NCI-H748 (cell line): ENCODE measurements around the gene SET.
"Not testable (repeated sequence)": the region's sequence is repeated elsewhere in the genome, so short reads cannot be mapped to it uniquely, and the experiment has no call there.

ENCODE experiments used
- DNase-seq: peaks from one replicate; lab custom pipeline; 2025; ENCODE audit not compliant: unreplicated experiment; lab: John Stamatoyannopoulos, UW

SET gene

GRCh38 chr9:128688501-128689292, at the start of gene SET:
Gene SET (plus strand): TSS chr9:128689222. CDS start chr9:128689583, 361 bp downstream.
- peak; percentile 95 for DNase-seq

GRCh38 chr9:128640603-128641002, 48.4 kb upstream of the SET start:
- DNase-seq, result no peak

GRCh38 chr9:128642675-128643245, 46.3 kb upstream of the SET start:
- DNase-seq, result no peak

GRCh38 chr9:128643519-128644300, 45.3 kb upstream of the SET start:
- DNase-seq, result no peak

GRCh38 chr9:128648206-128648605, 40.8 kb upstream of the SET start:
- DNase-seq, result peak; percentile 30

GRCh38 chr9:128651798-128652197, 37.2 kb upstream of the SET start:
- DNase-seq, result no peak

GRCh38 chr9:128653908-128654307, 35.1 kb upstream of the SET start:
- no peak for DNase-seq

- DNase-seq, result no peak
Measured at GRCh38 chr9:128654481-128654880, 34.5 kb upstream of the SET start.

GRCh38 chr9:128656416-128657343, 32.3 kb upstream of the SET start, which contains the start of gene DYNC2I2:
Gene DYNC2I2 (minus strand): TSS chr9:128656847. CDS start chr9:128656726, 121 bp downstream.
- DNase-seq, result peak; percentile 96

GRCh38 chr9:128657344-128657704, 31.7 kb upstream of the SET start:
- DNase-seq, result no peak

GRCh38 chr9:128657796-128658195, 31.2 kb upstream of the SET start:
- no peak for DNase-seq

- not testable (repeated sequence) for DNase-seq
Measured at GRCh38 chr9:128666481-128666941, 22.5 kb upstream of the SET start.

GRCh38 chr9:128669786-128670185, 19.2 kb upstream of the SET start:
- DNase-seq, result no peak

- DNase-seq, result no peak
Measured at GRCh38 chr9:128675382-128675781, 13.6 kb upstream of the SET start.

- no peak for DNase-seq
Measured at GRCh38 chr9:128677794-128678193, 11.2 kb upstream of the SET start.

- DNase-seq, result no peak
Measured at GRCh38 chr9:128683340-128684064, 5.5 kb upstream of the SET start.

GRCh38 chr9:128684065-128684324, 5.0 kb upstream of the SET start:
- DNase-seq, result no peak

GRCh38 chr9:128684325-128685199, 4.5 kb upstream of the SET start:
- no peak for DNase-seq
